ENCODE results near the gene POLD4.

Gene POLD4

GRCh38 chr11:67309166-67309565 lies 44.2 kb downstream of the POLD4 start:
- no peak for TF ChIP-seq FOXP2 (optimal IDR thresholded peaks at IDR 0.05; ENCODE audit: borderline replicate concordance, extremely low read depth, extremely low read length, insufficient read depth)
- TF ChIP-seq TAF1 (IDR thresholded peaks at IDR 0.05; ENCODE audit: borderline replicate concordance, insufficient read depth, low read length): no peak
- TF ChIP-seq REST (IDR thresholded peaks at IDR 0.05; ENCODE audit: insufficient read depth in 1 of 2, low read depth in 2 of 2, low read length in 2 of 2): no peak
- TF ChIP-seq POLR2AphosphoS5 (IDR thresholded peaks at IDR 0.05; ENCODE audit: low read depth, low read length): no peak
- TF ChIP-seq SIN3A (IDR thresholded peaks at IDR 0.05; ENCODE audit: borderline replicate concordance, insufficient read depth, low read length): no peak

DNA sequence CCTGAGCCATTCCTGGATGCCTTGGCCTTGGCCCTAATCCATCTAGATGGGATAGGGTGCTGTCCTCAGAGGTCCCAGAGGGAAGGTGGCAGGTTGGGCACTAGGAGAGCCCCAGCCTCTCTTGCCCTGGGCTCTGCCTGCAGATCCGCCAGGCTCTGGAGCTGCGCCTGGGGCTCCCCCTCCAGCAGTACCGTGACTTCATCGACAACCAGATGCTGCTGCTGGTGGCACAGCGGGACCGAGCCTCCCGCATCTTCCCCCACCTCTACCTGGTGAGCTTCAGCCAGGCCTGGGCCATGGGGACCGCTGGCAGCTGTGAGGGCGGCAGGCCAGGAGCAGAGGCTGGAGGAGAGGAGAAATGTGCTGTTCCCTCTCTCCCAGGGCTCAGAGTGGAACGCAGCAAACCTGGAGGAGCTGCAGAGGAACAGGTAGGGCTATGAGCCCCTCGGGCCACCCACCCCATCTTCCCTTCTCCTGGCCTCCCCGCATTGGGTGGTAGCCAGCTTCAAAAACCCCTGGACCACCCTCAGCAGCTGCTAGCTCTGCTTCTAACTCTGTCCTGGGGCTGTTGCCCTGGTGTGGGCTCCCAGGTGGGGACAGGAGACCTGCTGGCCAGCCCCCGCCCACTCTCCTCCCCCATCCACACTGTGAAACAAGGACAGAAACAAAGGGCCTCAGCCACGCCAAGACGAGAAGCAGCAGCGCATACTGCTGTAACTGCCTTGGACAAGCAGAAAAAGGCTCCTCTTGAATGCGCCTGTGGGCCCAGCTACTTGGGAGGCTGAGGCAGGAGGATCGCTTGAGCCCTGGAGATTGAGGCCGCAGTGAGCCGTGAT lies 45.1 kb downstream of the POLD4 start:
- TF ChIP-seq REST (IDR thresholded peaks at IDR 0.05; ENCODE audit: insufficient read depth in 1 of 2, low read depth in 2 of 2, low read length in 2 of 2) (no peak), FOXP2 (optimal IDR thresholded peaks at IDR 0.05; ENCODE audit: borderline replicate concordance, extremely low read depth, extremely low read length, insufficient read depth) (no peak), POLR2AphosphoS5 (IDR thresholded peaks at IDR 0.05; ENCODE audit: low read depth, low read length) (no peak), SIN3A (IDR thresholded peaks at IDR 0.05; ENCODE audit: borderline replicate concordance, insufficient read depth, low read length) (no peak), TAF1 (IDR thresholded peaks at IDR 0.05; ENCODE audit: borderline replicate concordance, insufficient read depth, low read length) (no peak)

DNA sequence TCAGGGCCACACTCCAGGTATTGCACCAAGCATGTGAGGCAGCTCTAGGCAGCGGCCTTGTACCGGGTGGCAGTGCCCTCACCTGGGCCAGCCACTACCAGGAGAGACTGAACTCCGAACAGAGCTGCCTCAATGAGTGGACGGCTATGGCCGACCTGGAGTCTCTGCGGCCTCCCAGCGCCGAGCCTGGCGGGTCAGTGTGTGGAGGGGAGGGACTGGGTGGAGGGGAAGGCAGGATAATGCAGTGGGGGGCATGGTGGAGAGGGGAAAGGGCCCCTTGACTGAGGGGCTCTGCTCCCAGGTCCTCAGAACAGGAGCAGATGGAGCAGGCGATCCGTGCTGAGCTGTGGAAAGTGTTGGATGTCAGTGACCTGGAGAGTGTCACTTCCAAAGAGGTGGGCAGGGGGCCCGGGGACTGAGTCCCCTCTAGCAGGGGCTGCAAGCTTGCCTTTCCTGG lies 45.8 kb downstream of the POLD4 start:
- TF ChIP-seq POLR2AphosphoS5 (IDR thresholded peaks at IDR 0.05; ENCODE audit: low read depth, low read length) (no peak), FOXP2 (optimal IDR thresholded peaks at IDR 0.05; ENCODE audit: borderline replicate concordance, extremely low read depth, extremely low read length, insufficient read depth) (no peak), SIN3A (IDR thresholded peaks at IDR 0.05; ENCODE audit: borderline replicate concordance, insufficient read depth, low read length) (no peak), TAF1 (IDR thresholded peaks at IDR 0.05; ENCODE audit: borderline replicate concordance, insufficient read depth, low read length) (no peak), REST (IDR thresholded peaks at IDR 0.05; ENCODE audit: insufficient read depth in 1 of 2, low read depth in 2 of 2, low read length in 2 of 2) (no peak)

DNA sequence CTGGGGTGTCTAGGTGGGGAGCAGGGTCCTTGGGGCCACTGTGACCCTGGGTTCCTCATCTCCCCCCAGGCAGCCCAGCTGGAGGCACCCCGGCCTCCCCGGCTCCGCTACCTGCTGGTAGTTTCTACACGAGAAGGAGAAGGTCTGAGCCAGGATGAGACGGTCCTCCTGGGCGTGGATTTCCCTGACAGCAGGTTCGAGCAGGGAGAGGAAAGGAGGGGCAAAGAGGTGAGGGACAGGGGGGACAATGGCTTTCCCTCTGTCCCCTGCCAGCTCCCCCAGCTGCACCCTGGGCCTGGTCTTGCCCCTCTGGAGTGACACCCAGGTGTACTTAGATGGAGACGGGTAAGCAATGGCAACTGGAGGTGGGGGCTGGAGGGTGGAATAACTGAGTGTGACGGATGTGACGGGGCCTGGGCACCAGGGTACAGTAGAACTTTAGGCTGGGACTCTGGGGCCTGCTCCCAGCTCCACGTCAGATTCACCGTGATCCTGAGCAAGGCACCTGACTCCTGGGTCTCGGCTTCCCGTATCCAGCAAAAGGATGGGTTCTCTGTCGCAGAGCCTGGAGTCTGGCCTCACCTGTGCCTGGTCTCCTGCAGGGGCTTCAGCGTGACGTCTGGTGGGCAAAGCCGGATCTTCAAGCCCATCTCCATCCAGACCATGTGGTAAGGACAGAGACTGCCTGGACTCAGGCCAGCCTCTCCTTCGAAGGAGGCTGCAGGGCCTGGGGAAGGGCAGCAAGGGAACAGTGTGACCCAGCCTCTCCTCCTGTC lies 46.4 kb downstream of the POLD4 start:
- TF ChIP-seq REST (IDR thresholded peaks at IDR 0.05; ENCODE audit: insufficient read depth in 1 of 2, low read depth in 2 of 2, low read length in 2 of 2): no peak
